ENCODE measurements around the gene FAM227B. TPM values are rescaled to one million over a fixed set of nuclear protein-coding genes. Genes with fewer than 3 reads are reported as not detected.
"Not testable (repeated sequence)": the region's sequence is repeated elsewhere in the genome, so short reads cannot be mapped to it uniquely, and the experiment has no call there.

FAM227B gene
- total RNA-seq, 2 donors from 2014 or later = 4.1 to 5.7 TPM

GRCh38 chr15:49412797-49413196 lies 207.8 kb downstream of the FAM227B start:
- H3K27me3 Mint-ChIP-seq = peaks cover 66% of the 10 kb centered on the region
- no peaks in the 10 kb centered on the region for H3K4me1 Mint-ChIP-seq
- no peak for ATAC-seq
- peaks cover 12% of the 10 kb centered on the region for H3K36me3 Mint-ChIP-seq (ENCODE audit: low read depth)
- H3K9me3 ChIP-seq (ENCODE audit: control insufficient read depth, low read length, poor library complexity, severe bottlenecking) = no peaks in the 10 kb centered on the region
- no peak overlapping the region for H3K27ac Mint-ChIP-seq
- DNase-seq = no peak
- no peak overlapping the region for H3K4me3 Mint-ChIP-seq

- Mint-ChIP-seq H3K4me3 (no peak overlapping the region), H3K36me3 (ENCODE audit: low read depth) (peaks cover 6% of the 10 kb centered on the region), H3K4me1 (no peaks in the 10 kb centered on the region), H3K27ac (no peak overlapping the region), H3K27me3 (peaks cover 47% of the 10 kb centered on the region)
- DNase-seq (no peak), ATAC-seq (no peak)
- H3K9me3 ChIP-seq (ENCODE audit: control insufficient read depth, low read length, poor library complexity, severe bottlenecking) = no peaks in the 10 kb centered on the region
Measured at GRCh38 chr15:49410641-49411040, 210.0 kb downstream of the FAM227B start.

DNA sequence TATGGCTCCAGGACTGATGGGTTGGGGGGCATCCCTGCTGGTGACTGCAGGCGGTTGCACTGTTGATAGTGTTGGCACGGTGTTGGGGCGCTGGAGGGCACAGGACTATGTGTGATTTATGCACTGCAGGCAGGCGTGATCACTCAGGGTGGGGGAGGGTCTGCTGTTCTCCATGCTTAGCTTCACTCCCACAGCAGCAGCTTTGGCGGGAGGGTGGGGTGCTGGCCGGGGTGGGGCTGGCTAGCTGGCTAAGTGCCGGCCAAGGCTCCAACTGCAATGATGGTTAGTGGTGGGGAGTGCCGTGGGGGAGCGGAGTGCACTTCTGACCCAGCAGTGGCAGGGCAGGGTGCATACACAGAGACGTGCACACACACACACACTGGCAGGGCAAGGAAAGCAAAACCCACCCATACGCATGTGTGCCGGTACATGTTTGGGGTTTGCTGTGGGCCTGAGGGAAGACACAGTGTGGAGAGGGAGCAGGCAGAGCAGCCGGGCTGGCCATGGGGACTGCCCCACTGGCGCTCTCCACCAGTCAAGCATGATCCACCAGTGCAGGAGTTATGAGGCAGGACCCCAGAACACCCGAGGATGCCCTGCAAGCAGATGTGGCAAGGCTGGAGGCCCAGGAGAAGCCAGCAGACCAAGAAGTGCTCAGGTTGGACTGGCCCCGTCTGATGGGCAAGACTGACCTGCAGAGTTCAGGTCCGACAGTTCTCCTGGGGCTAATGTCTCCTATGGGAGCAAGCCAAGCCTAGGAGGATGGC lies 214.1 kb downstream of the FAM227B start:
- DNase-seq = no peak
- Mint-ChIP-seq H3K27me3 (peaks cover 21% of the 10 kb centered on the region), H3K27ac (no peak overlapping the region), H3K36me3 (ENCODE audit: low read depth) (peaks cover 3% of the 10 kb centered on the region), H3K4me3 (no peak overlapping the region), H3K4me1 (no peaks in the 10 kb centered on the region)
- no peaks in the 10 kb centered on the region for H3K9me3 ChIP-seq (ENCODE audit: control insufficient read depth, low read length, poor library complexity, severe bottlenecking)
- no peak for ATAC-seq

- not testable (repeated sequence) for H3K4me1 Mint-ChIP-seq; H3K4me3 Mint-ChIP-seq; H3K36me3 Mint-ChIP-seq (ENCODE audit: low read depth); ATAC-seq; H3K27ac Mint-ChIP-seq; DNase-seq; H3K27me3 Mint-ChIP-seq; H3K9me3 ChIP-seq (ENCODE audit: control insufficient read depth, low read length, poor library complexity, severe bottlenecking)
Measured at GRCh38 chr15:49402515-49403296, 217.9 kb downstream of the FAM227B start.

GRCh38 chr15:49387471-49387870 lies 233.1 kb downstream of the FAM227B start:
- no peaks in the 10 kb centered on the region for H3K27me3 Mint-ChIP-seq
- no peak overlapping the region for H3K27ac Mint-ChIP-seq
- no peak overlapping the region for H3K4me3 Mint-ChIP-seq
- H3K4me1 Mint-ChIP-seq = no peaks in the 10 kb centered on the region
- no peaks in the 10 kb centered on the region for H3K36me3 Mint-ChIP-seq (ENCODE audit: low read depth)
- ATAC-seq (no peak), DNase-seq (no peak)
- H3K9me3 ChIP-seq (ENCODE audit: control insufficient read depth, low read length, poor library complexity, severe bottlenecking) = no peaks in the 10 kb centered on the region

- Mint-ChIP-seq H3K36me3 (ENCODE audit: low read depth) (no peaks in the 10 kb centered on the region), H3K27ac (no peak overlapping the region), H3K27me3 (peaks cover 5% of the 10 kb centered on the region), H3K4me1 (no peaks in the 10 kb centered on the region), H3K4me3 (no peak overlapping the region)
- H3K9me3 ChIP-seq (ENCODE audit: control insufficient read depth, low read length, poor library complexity, severe bottlenecking) = no peaks in the 10 kb centered on the region
- DNase-seq = no peak
- ATAC-seq = no peak
Measured at GRCh38 chr15:49383266-49383665, 237.4 kb downstream of the FAM227B start.

- H3K27ac Mint-ChIP-seq = no peak overlapping the region
- ATAC-seq (no peak), DNase-seq (no peak)
- H3K4me1 Mint-ChIP-seq = no peaks in the 10 kb centered on the region
- peaks cover 5% of the 10 kb centered on the region for H3K27me3 Mint-ChIP-seq
- no peaks in the 10 kb centered on the region for H3K9me3 ChIP-seq (ENCODE audit: control insufficient read depth, low read length, poor library complexity, severe bottlenecking)
- no peaks in the 10 kb centered on the region for H3K36me3 Mint-ChIP-seq (ENCODE audit: low read depth)
- no peak overlapping the region for H3K4me3 Mint-ChIP-seq
Measured at GRCh38 chr15:49382394-49382793, 238.2 kb downstream of the FAM227B start.

- DNase-seq = no peak
- Mint-ChIP-seq H3K4me1 (no peaks in the 10 kb centered on the region), H3K27ac (no peak overlapping the region), H3K27me3 (peaks cover 5% of the 10 kb centered on the region), H3K4me3 (no peak overlapping the region), H3K36me3 (ENCODE audit: low read depth) (no peaks in the 10 kb centered on the region)
- H3K9me3 ChIP-seq (ENCODE audit: control insufficient read depth, low read length, poor library complexity, severe bottlenecking) = no peaks in the 10 kb centered on the region
- no peak for ATAC-seq
Measured at GRCh38 chr15:49380912-49381311, 239.7 kb downstream of the FAM227B start.

DNA sequence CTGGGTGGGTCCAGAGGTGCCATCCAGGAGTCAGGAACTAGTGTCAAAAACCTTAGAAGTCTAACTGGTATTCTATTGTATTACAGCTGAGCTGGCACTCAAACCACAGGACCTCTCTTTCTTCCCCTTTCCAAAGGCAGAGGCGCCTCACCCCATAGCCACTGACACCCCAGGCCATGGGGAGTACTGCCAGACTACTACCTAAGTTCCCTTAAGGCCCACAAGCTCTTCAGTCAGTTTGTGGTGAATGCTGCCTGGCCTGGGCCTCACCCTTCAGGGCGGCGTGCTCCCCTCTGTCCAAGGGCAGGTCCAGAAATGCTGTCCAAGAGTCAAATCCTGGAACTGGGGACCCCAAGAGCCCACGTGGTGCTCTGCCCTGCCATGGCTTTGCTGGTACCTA lies 240.6 kb downstream of the FAM227B start:
- no peak overlapping the region for H3K4me3 Mint-ChIP-seq
- no peaks in the 10 kb centered on the region for H3K9me3 ChIP-seq (ENCODE audit: control insufficient read depth, low read length, poor library complexity, severe bottlenecking)
- no peak for DNase-seq
- no peak overlapping the region for H3K27ac Mint-ChIP-seq
- ATAC-seq = no peak
- no peaks in the 10 kb centered on the region for H3K36me3 Mint-ChIP-seq (ENCODE audit: low read depth)
- no peaks in the 10 kb centered on the region for H3K4me1 Mint-ChIP-seq
- peaks cover 5% of the 10 kb centered on the region for H3K27me3 Mint-ChIP-seq

GRCh38 chr15:49372366-49372765 lies 248.3 kb downstream of the FAM227B start:
- no peaks in the 10 kb centered on the region for H3K36me3 Mint-ChIP-seq (ENCODE audit: low read depth)
- ATAC-seq (no peak), DNase-seq (no peak)
- no peaks in the 10 kb centered on the region for H3K9me3 ChIP-seq (ENCODE audit: control insufficient read depth, low read length, poor library complexity, severe bottlenecking)
- no peaks in the 10 kb centered on the region for H3K27me3 Mint-ChIP-seq
- H3K27ac Mint-ChIP-seq = no peak overlapping the region
- no peaks in the 10 kb centered on the region for H3K4me1 Mint-ChIP-seq
- H3K4me3 Mint-ChIP-seq = no peak overlapping the region

DNA sequence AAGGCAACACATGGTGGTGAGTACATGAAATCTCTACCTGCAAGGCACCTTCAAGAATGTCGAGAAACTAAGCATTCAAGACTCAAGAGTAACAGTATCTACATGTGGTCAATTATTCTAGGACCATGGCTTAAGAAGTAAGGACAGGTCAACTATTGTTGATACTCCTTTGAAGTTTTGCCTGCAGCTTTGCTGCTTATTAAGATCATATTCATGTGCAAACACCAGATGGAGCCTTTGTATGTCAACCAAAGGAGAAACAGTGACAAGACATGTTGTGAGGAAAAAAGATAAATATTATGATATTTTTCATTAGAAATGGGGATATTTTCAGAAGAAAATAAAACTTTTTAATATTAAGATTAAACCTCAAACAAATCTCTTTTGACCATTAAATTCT lies 249.8 kb downstream of the FAM227B start:
- Mint-ChIP-seq H3K27ac (no peak overlapping the region), H3K4me3 (no peak overlapping the region), H3K4me1 (no peaks in the 10 kb centered on the region), H3K27me3 (no peaks in the 10 kb centered on the region), H3K36me3 (ENCODE audit: low read depth) (no peaks in the 10 kb centered on the region)
- ATAC-seq (no peak), DNase-seq (no peak)
- no peaks in the 10 kb centered on the region for H3K9me3 ChIP-seq (ENCODE audit: control insufficient read depth, low read length, poor library complexity, severe bottlenecking)

GRCh38 chr15:49366496-49366895 lies 254.1 kb downstream of the FAM227B start:
- no peaks in the 10 kb centered on the region for H3K36me3 Mint-ChIP-seq (ENCODE audit: low read depth)
- ATAC-seq (no peak), DNase-seq (no peak)
- H3K4me3 Mint-ChIP-seq = no peak overlapping the region
- H3K9me3 ChIP-seq (ENCODE audit: control insufficient read depth, low read length, poor library complexity, severe bottlenecking) = no peaks in the 10 kb centered on the region
- no peak overlapping the region for H3K27ac Mint-ChIP-seq
- H3K4me1 Mint-ChIP-seq = no peaks in the 10 kb centered on the region
- H3K27me3 Mint-ChIP-seq = no peaks in the 10 kb centered on the region

GRCh38 chr15:49361370-49361769 lies 259.2 kb downstream of the FAM227B start:
- ATAC-seq (no peak), DNase-seq (no peak)
- H3K27me3 Mint-ChIP-seq = no peaks in the 10 kb centered on the region
- H3K4me3 Mint-ChIP-seq = no peak overlapping the region
- H3K4me1 Mint-ChIP-seq = no peaks in the 10 kb centered on the region
- H3K9me3 ChIP-seq (ENCODE audit: control insufficient read depth, low read length, poor library complexity, severe bottlenecking) = no peaks in the 10 kb centered on the region
- H3K27ac Mint-ChIP-seq = no peak overlapping the region
- H3K36me3 Mint-ChIP-seq (ENCODE audit: low read depth) = no peaks in the 10 kb centered on the region

- not testable (repeated sequence) for H3K9me3 ChIP-seq (ENCODE audit: control insufficient read depth, low read length, poor library complexity, severe bottlenecking); H3K36me3 Mint-ChIP-seq (ENCODE audit: low read depth); DNase-seq; ATAC-seq; H3K4me3 Mint-ChIP-seq; H3K27ac Mint-ChIP-seq; H3K4me1 Mint-ChIP-seq; H3K27me3 Mint-ChIP-seq
Measured at GRCh38 chr15:49354439-49354838, 266.2 kb downstream of the FAM227B start.
